ENCODE results near the gene MUSTN1. TPM values are rescaled to one million over a fixed set of nuclear protein-coding genes. Genes with fewer than 3 reads are reported as not detected.

The MUSTN1 gene
- total and polyA plus RNA-seq, 3 donors from 2014 or later: 3.5 to 21.7 (median 3.6) TPM

DNA sequence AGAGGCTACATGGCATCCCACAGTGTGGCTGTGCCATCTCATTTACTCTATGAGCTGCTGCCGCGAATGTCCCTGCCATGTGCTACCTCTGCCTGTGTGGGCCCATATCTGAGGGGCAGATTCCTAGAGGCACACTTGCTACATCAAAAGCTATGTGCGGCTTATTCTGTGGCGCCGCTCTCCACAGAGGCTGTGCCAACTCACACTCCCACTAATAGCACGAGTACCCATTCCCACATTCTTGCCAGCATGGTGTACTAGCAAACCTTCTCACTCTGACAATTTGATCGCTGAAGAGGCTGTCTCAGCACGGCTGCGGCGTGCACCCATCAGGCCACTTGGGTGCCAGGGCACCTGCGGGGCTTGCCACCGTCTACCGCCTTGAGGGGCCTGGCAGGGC, 31.2 kb upstream of the MUSTN1 start:
- intact Hi-C loops (cut with DNase I; ENCODE audit: low total_unique reads): no loop called here
- WGBS, 2 donors: 92 to 95% methylated on average over 13 of the region's 13 CpGs
- no peak overlapping the region for H3K4me3 ChIP-seq
- DNase-seq: no peak
- no peak for TF ChIP-seq POLR2A (IDR thresholded peaks at IDR 0.05)
- TF ChIP-seq, protein P1, sequence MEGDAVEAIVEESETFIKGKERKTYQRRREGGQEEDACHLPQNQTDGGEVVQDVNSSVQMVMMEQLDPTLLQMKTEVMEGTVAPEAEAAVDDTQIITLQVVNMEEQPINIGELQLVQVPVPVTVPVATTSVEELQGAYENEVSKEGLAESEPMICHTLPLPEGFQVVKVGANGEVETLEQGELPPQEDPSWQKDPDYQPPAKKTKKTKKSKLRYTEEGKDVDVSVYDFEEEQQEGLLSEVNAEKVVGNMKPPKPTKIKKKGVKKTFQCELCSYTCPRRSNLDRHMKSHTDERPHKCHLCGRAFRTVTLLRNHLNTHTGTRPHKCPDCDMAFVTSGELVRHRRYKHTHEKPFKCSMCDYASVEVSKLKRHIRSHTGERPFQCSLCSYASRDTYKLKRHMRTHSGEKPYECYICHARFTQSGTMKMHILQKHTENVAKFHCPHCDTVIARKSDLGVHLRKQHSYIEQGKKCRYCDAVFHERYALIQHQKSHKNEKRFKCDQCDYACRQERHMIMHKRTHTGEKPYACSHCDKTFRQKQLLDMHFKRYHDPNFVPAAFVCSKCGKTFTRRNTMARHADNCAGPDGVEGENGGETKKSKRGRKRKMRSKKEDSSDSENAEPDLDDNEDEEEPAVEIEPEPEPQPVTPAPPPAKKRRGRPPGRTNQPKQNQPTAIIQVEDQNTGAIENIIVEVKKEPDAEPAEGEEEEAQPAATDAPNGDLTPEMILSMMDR (IDR thresholded peaks at IDR 0.05): no peak
- no peaks in the 10 kb centered on the region for H3K27me3 ChIP-seq
- H3K4me1 ChIP-seq: no peaks in the 10 kb centered on the region
- H3K9me3 ChIP-seq: no peaks in the 10 kb centered on the region
- H3K36me3 ChIP-seq (ENCODE audit: low read depth, missing control alignments): no peaks in the 10 kb centered on the region
- no peak overlapping the region for H3K27ac ChIP-seq

DNA sequence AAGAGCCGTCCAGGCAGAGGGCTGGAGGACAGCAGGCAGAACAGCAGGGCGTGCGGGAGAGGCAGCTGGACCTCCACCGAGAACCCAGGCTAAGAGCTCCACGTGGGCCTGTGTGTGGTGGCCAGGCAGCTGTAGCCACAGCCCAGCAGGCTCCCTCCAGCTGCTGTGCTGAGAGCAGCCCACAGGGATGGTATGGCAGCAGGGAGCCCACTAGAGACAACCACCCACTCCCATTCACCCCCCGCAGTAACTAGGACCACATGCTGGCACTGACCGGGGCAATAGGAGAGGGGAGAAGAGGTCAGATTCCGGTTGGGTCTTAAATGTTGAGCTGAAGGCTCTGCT, 25.6 kb upstream of the MUSTN1 start:
- Histone ChIP-seq H3K27me3 (no peaks in the 10 kb centered on the region), H3K9me3 (no peaks in the 10 kb centered on the region), H3K4me3 (no peak overlapping the region), H3K4me1 (no peaks in the 10 kb centered on the region), H3K27ac (no peak overlapping the region), H3K36me3 (ENCODE audit: low read depth, missing control alignments) (no peaks in the 10 kb centered on the region)
- intact Hi-C loops (cut with DNase I; ENCODE audit: low total_unique reads): no loop called here
- 89 to 90% methylated on average over 4 to 8 of the region's 8 CpGs for WGBS, 2 donors
- TF ChIP-seq POLR2A (IDR thresholded peaks at IDR 0.05): no peak
- TF ChIP-seq, protein P1 (IDR thresholded peaks at IDR 0.05): no peak
- no peak for DNase-seq

DNA sequence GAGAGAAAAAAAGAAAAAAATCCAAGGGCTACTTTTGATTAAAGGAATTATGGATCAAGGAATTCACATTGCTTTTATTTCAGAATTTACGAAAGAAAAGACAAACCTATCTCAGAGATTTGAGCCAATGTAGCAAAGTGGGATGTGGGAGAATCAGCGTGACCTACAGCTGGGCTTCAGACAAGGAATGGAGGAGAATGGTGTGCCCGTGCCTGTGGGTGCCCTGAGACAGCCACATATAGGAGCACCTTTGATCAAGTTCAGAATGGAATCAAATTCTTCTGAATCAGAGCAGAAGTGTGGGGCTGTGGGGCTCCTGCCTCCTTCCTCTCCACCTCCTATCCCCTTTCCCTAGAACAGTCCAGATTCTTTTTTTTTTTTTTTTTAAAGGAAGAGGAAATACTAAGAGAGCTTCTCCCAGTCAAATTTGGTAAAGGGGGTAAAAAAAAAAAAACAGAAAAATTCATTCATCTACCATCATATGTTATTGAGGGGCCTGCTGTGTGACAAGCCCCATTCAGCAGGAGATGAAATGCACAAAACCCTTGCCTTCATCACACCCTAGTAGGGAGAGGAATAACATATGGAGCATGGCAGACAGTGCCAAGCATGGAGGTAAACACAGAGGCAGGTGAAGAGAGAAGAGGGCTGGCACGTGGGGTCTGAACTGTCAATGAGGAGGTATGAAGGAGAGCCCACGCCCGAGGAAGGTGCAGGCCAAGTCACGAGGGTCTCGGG, 25.0 kb upstream of the MUSTN1 start:
- TF ChIP-seq, protein P1 (IDR thresholded peaks at IDR 0.05): no peak
- TF ChIP-seq POLR2A (IDR thresholded peaks at IDR 0.05): no peak
- Histone ChIP-seq H3K27ac (no peak overlapping the region), H3K9me3 (no peaks in the 10 kb centered on the region), H3K4me3 (no peak overlapping the region), H3K36me3 (ENCODE audit: low read depth, missing control alignments) (no peaks in the 10 kb centered on the region), H3K27me3 (no peaks in the 10 kb centered on the region), H3K4me1 (no peaks in the 10 kb centered on the region)
- peak; percentile 30 for DNase-seq
- 76 to 84% methylated on average over 8 of the region's 8 CpGs for WGBS, 2 donors
- intact Hi-C loops (cut with DNase I; ENCODE audit: low total_unique reads): no loop called here

DNA sequence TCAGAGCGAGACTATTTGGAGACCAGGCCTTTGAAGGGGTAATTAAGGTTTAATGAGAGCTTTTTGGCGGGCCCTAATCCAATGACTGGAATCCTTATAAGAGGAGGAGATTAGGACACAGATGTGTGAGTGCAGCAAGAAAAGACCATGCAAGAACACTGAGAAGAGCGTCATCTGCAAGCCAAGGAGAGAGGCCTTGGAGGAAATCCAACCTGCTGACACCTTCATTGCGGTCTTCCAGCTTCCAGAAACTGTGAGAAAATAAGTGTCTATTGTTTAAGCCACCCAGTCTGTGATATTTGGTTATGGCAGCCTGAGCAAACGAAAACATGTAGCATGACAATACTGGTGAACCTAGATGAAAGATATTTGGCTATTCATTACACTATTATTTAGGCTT, 23.0 kb upstream of the MUSTN1 start:
- H3K27me3 ChIP-seq: no peaks in the 10 kb centered on the region
- H3K4me3 ChIP-seq: no peak overlapping the region
- no peak for DNase-seq
- intact Hi-C loops (cut with DNase I; ENCODE audit: low total_unique reads): no loop called here
- 78 to 81% methylated on average over 5 of the region's 5 CpGs for WGBS, 2 donors
- TF ChIP-seq, protein P1 (IDR thresholded peaks at IDR 0.05): no peak
- no peak for TF ChIP-seq POLR2A (IDR thresholded peaks at IDR 0.05)
- no peaks in the 10 kb centered on the region for H3K9me3 ChIP-seq
- H3K36me3 ChIP-seq (ENCODE audit: low read depth, missing control alignments): no peaks in the 10 kb centered on the region
- no peak overlapping the region for H3K27ac ChIP-seq
- H3K4me1 ChIP-seq: no peaks in the 10 kb centered on the region

DNA sequence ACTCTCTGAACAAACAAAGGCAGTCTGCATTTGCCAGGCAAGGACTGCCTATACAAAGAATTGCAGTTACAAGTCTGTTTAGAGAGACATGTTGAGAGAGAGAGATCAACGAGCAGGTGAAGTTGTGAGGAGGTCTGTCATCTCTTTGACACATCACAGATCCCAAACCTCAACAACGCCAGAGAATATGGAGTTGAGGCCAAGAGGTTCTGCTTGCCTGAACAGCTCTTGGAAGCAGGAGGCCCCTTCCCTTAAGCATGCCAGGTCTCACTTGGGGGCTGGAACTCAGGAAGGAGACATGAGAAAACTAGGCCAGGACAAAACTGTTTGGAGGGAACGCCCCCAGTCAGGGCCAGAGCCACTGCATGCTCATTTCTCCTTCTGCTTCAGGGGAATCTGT, 22.3 kb upstream of the MUSTN1 start:
- no peaks in the 10 kb centered on the region for H3K36me3 ChIP-seq (ENCODE audit: low read depth, missing control alignments)
- no peak overlapping the region for H3K27ac ChIP-seq
- H3K27me3 ChIP-seq: no peaks in the 10 kb centered on the region
- TF ChIP-seq, protein P1 (IDR thresholded peaks at IDR 0.05): no peak
- TF ChIP-seq POLR2A (IDR thresholded peaks at IDR 0.05): no peak
- H3K4me1 ChIP-seq: no peaks in the 10 kb centered on the region
- intact Hi-C loops (cut with DNase I; ENCODE audit: low total_unique reads): no loop called here
- DNase-seq: no peak
- no peak overlapping the region for H3K4me3 ChIP-seq
- no peaks in the 10 kb centered on the region for H3K9me3 ChIP-seq
- WGBS, 2 donors: 82 to 89% methylated on average over 3 of the region's 3 CpGs

Data from testis (tissue), 3 donors.